PC-9 (cell line): ENCODE measurements around the gene PUM2.

Experiments
- CTCF ChIP-seq: fragments of 200-600 bp; sonication (generic); conservative IDR thresholded peaks from 2 replicates; pipeline ENCODE4 v1.6.1; 2017; ENCODE audit warnings: mixed run types, antibody characterized with exemption, mild to moderate bottlenecking, moderate library complexity
- EZH2 ChIP-seq: fragments of 200-600 bp; sonication (generic); IDR thresholded peaks from 2 replicates; pipeline ENCODE4 v1.8.0; 2017; ENCODE audit warnings: antibody characterized with exemption, low read depth

GRCh38 chr2:20378341-20378740 is 27.7 kb upstream of the PUM2 start:
- TF ChIP-seq EZH2, result no peak
- no peak for TF ChIP-seq CTCF
